ENCODE measurements around the gene TMEM184B. TPM values are rescaled to one million over a fixed set of nuclear protein-coding genes. Genes with fewer than 3 reads are reported as not detected.

The TMEM184B gene
- total RNA-seq, 1 experiment from 2014 or later = 54.2 TPM

GRCh38 chr22:38292694-38293093 lies 19.9 kb upstream of the TMEM184B start:
- H3K36me3 ChIP-seq (ENCODE audit: control insufficient read depth, insufficient read depth, low read length) = no peaks in the 10 kb centered on the region
- in situ Hi-C loops (cut with HindIII; ENCODE audit: low pct_unique_long_range_greater_than_20kb, low sequenced_read_pairs) (no loop called here), intact Hi-C loops (cut with micrococcal nuclease; ENCODE audit: unreplicated experiment) (no loop called here)
- TF ChIP-seq TCF7L2 (IDR thresholded peaks at IDR 0.05; ENCODE audit: low read depth, low read length) (no peak), SIN3A (IDR thresholded peaks at IDR 0.05; ENCODE audit: borderline replicate concordance, insufficient read depth, low read depth, low read length) (no peak), POLR2AphosphoS5 (IDR thresholded peaks at IDR 0.05; ENCODE audit: low read depth, low read length) (no peak), CTCF (IDR thresholded peaks at IDR 0.05) (no peak), REST (IDR thresholded peaks at IDR 0.05; ENCODE audit: insufficient read depth in 1 of 2, low read depth in 2 of 2, low read length in 1 of 2) (no peak)
- no peak overlapping the region for H3K4me3 ChIP-seq (ENCODE audit: low read depth in 2 of 2, low read length in 2 of 2)
- DNase-seq (ENCODE audit: low read depth, low spot score) (no peak), ATAC-seq (no peak)
- H3K27me3 ChIP-seq (ENCODE audit: control insufficient read depth, insufficient read depth, low read length) = no peaks in the 10 kb centered on the region
- H3K9me3 ChIP-seq (ENCODE audit: control insufficient read depth, insufficient read depth, low read depth, low read length) = no peaks in the 10 kb centered on the region
- POLR2A ChIA-PET = no interaction called here
- no peaks in the 10 kb centered on the region for H3K4me1 ChIP-seq (ENCODE audit: control insufficient read depth, insufficient read depth, low read length)
- no peak overlapping the region for H3K27ac ChIP-seq (ENCODE audit: low read length)
- BruUV-seq (replicated peaks) = no TSS peak
- CTCF ChIA-PET = no interaction called here

GRCh38 chr22:38291201-38291777 lies 18.5 kb upstream of the TMEM184B start:
- no peak for DNase-seq (ENCODE audit: low read depth, low spot score)
- ChIA-PET CTCF (interaction anchor here (0.6 kb wide), 1 partner anchor 14 kb away, joined by 5 read pairs; no protein-coding TSS in a partner anchor), POLR2A (no interaction called here)
- Histone ChIP-seq H3K36me3 (ENCODE audit: control insufficient read depth, insufficient read depth, low read length) (no peaks in the 10 kb centered on the region), H3K4me1 (ENCODE audit: control insufficient read depth, insufficient read depth, low read length) (no peaks in the 10 kb centered on the region), H3K4me3 (ENCODE audit: low read depth in 2 of 2, low read length in 2 of 2) (no peak overlapping the region), H3K27me3 (ENCODE audit: control insufficient read depth, insufficient read depth, low read length) (no peaks in the 10 kb centered on the region), H3K27ac (ENCODE audit: low read length) (no peak overlapping the region), H3K9me3 (ENCODE audit: control insufficient read depth, insufficient read depth, low read depth, low read length) (no peaks in the 10 kb centered on the region)
- TF ChIP-seq TCF7L2 (IDR thresholded peaks at IDR 0.05; ENCODE audit: low read depth, low read length) = no peak
- TF ChIP-seq CTCF (IDR thresholded peaks at IDR 0.05) = no peak
- TF ChIP-seq REST (IDR thresholded peaks at IDR 0.05; ENCODE audit: insufficient read depth in 1 of 2, low read depth in 2 of 2, low read length in 1 of 2) = no peak
- TF ChIP-seq SIN3A (IDR thresholded peaks at IDR 0.05; ENCODE audit: borderline replicate concordance, insufficient read depth, low read depth, low read length) = no peak
- TF ChIP-seq POLR2AphosphoS5 (IDR thresholded peaks at IDR 0.05; ENCODE audit: low read depth, low read length) = no peak
- in situ Hi-C loops (cut with HindIII; ENCODE audit: low pct_unique_long_range_greater_than_20kb, low sequenced_read_pairs) (no loop called here), intact Hi-C loops (cut with micrococcal nuclease; ENCODE audit: unreplicated experiment) (no loop called here)
- ATAC-seq = no peak
- TSS peak; percentile 69 for BruUV-seq (replicated peaks)

Data from Panc1 (cell line).